OCI-LY7 (cell line): ENCODE measurements around the gene GALNT9. TPM values are rescaled to one million over a fixed set of nuclear protein-coding genes. Genes with fewer than 3 reads are reported as not detected.

Experiments used
- BruUV-seq: library from RNA; stranded (reverse); fragments of 400-500 nt; replicated peaks from 2 replicates; lab custom pipeline; 2021; lab: Mats Ljungman, UMichigan
- CTCF ChIA-PET: fragments of 300-600 bp; sonication (Branson Sonifier 250); formaldehyde crosslinking; loops from one replicate; lab custom pipeline; 2022; ENCODE audit warnings: antibody characterized with exemption; ENCODE audit not compliant: unreplicated experiment; lab: Charles Lee
- POLR2A ChIA-PET: fragments of 300-600 bp; sonication (Branson Sonifier 250); formaldehyde crosslinking; loops from one replicate; lab custom pipeline; 2022; ENCODE audit warnings: antibody characterized with exemption; lab: Charles Lee
- DNase-seq: peaks from one replicate; pipeline ENCODE4 v3.0.0-alpha.2; 2015; ENCODE audit warnings: low spot score
- H2AFZ ChIP-seq: fragments of 200-600 bp; sonication (generic), shearing (Covaris generic); 2 replicates; pipeline ENCODE4 v1.6.1; 2014; ENCODE audit warnings: mild to moderate bottlenecking, antibody characterized with exemption, low read length, moderate library complexity
- H3K27ac ChIP-seq: fragments of 200-600 bp; sonication (generic); 2 replicates; pipeline ENCODE4 v1.5.1; 2014; ENCODE audit warnings: mixed run types, low read depth, mild to moderate bottlenecking, moderate library complexity, low read length, inconsistent platforms; ENCODE audit not compliant: poor library complexity, severe bottlenecking
- H3K36me3 ChIP-seq: fragments of 200-600 bp; sonication (generic); 2 replicates; pipeline ENCODE4 v1.6.1; 2014; ENCODE audit warnings: mild to moderate bottlenecking, antibody characterized with exemption, low read length, moderate library complexity, mixed read lengths; ENCODE audit not compliant: insufficient read depth
- H3K4me1 ChIP-seq: fragments of 200-600 bp; sonication (generic); 2 replicates; pipeline ENCODE4 v1.5.1; 2014; ENCODE audit warnings: mild to moderate bottlenecking, low read length; ENCODE audit not compliant: insufficient read depth, poor library complexity, severe bottlenecking
- H3K4me2 ChIP-seq: fragments of 200-600 bp; sonication (generic); 2 replicates; pipeline ENCODE4 v1.6.1; 2014; ENCODE audit warnings: mild to moderate bottlenecking, low read length
- H3K4me3 ChIP-seq: fragments of 200-600 bp; sonication (generic); 2 replicates; pipeline ENCODE4 v1.5.1; 2014; ENCODE audit warnings: mild to moderate bottlenecking, low read depth, low read length; ENCODE audit not compliant: poor library complexity, severe bottlenecking
- H3K79me2 ChIP-seq: fragments of 200-600 bp; sonication (generic); 2 replicates; pipeline ENCODE4 v1.6.1; 2016; ENCODE audit warnings: low read depth, mild to moderate bottlenecking, low read length, moderate library complexity, mixed read lengths; ENCODE audit not compliant: insufficient read depth
- H3K9me2 ChIP-seq: fragments of 200-600 bp; sonication (generic); 2 replicates; pipeline ENCODE4 v1.6.1; 2016; ENCODE audit warnings: mild to moderate bottlenecking, low read length, mixed read lengths; ENCODE audit not compliant: insufficient read depth
- H3K9me3 ChIP-seq: fragments of 200-600 bp; sonication (generic); 2 replicates; pipeline ENCODE4 v1.6.1; 2014; ENCODE audit warnings: mild to moderate bottlenecking, mixed run types, low read length, mixed read lengths
- H4K20me1 ChIP-seq: fragments of 200-600 bp; sonication (generic); 2 replicates; pipeline ENCODE4 v1.6.1; 2014; ENCODE audit warnings: mild to moderate bottlenecking, antibody characterized with exemption, low read length, moderate library complexity, mixed read lengths; ENCODE audit not compliant: insufficient read depth
- EZH2phosphoT487 ChIP-seq: fragments of 200-600 bp; sonication (generic); IDR thresholded peaks from 2 replicates; pipeline ENCODE4 v1.6.1; 2018; ENCODE audit warnings: low read depth, borderline replicate concordance, mild to moderate bottlenecking, mixed run types, antibody characterized with exemption, low read length, moderate library complexity, mixed read lengths
- intact Hi-C: fragments of 100-400 bp; cut with micrococcal nuclease; formaldehyde crosslinking; loops from one replicate; pipeline ENCODE4 v1.10.0; 2022; ENCODE audit not compliant: unreplicated experiment
- total RNA-seq, 2 experiments: library from RNA; depleted of rRNA in 1 of 2; stranded (reverse); fragments of >200 nt in 1 of 2; shearing (Covaris generic) in 1 of 2; gene quantifications; 2 replicates each; pipeline ENCODE4 v1.2.3, GENCODE V29; 2014 to 2022
- TF ChIP-seq, protein P1 (sequence below): fragments of 200-600 bp; sonication (generic); conservative IDR thresholded peaks from 2 replicates; pipeline ENCODE4 v1.5.1; 2014; ENCODE audit warnings: mild to moderate bottlenecking, antibody characterized with exemption, low read length, moderate library complexity, mixed read lengths

GALNT9 gene
- total RNA-seq, 2 experiments from 2014 or later, result 0.28 TPM; not detected in 1

DNA sequence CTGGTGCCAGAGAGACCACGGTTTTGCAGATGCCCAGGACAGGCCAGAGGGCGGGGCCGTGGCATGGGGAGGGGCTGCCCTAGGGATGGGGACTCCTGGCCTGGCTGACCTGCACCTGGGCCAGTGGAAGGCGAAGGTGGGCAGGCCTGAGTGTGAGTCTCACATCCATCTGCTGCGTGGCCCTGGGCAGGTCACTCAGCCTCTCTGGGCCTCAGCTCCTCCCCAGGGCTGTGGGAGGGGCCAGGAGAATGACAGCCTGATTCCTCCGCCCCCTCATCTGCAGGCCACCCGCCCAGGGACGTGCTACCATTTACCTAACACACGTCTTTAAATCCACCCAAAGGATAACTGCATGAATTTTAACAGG, 90.9 kb downstream of the GALNT9 start:
- Histone ChIP-seq H3K4me2 (no peak overlapping the region), H3K79me2 (no peaks in the 10 kb centered on the region), H3K9me2 (no peaks in the 10 kb centered on the region), H3K4me3 (no peak overlapping the region), H3K27ac (no peak overlapping the region), H3K36me3 (no peaks in the 10 kb centered on the region), H4K20me1 (no peaks in the 10 kb centered on the region), H3K4me1 (no peaks in the 10 kb centered on the region), H3K9me3 (no peaks in the 10 kb centered on the region), H2AFZ (no peak overlapping the region)
- POLR2A ChIA-PET, result no interaction called here
- BruUV-seq, result no TSS peak
- no peak for DNase-seq
- no peak for TF ChIP-seq EZH2phosphoT487
- TF ChIP-seq, protein P1, sequence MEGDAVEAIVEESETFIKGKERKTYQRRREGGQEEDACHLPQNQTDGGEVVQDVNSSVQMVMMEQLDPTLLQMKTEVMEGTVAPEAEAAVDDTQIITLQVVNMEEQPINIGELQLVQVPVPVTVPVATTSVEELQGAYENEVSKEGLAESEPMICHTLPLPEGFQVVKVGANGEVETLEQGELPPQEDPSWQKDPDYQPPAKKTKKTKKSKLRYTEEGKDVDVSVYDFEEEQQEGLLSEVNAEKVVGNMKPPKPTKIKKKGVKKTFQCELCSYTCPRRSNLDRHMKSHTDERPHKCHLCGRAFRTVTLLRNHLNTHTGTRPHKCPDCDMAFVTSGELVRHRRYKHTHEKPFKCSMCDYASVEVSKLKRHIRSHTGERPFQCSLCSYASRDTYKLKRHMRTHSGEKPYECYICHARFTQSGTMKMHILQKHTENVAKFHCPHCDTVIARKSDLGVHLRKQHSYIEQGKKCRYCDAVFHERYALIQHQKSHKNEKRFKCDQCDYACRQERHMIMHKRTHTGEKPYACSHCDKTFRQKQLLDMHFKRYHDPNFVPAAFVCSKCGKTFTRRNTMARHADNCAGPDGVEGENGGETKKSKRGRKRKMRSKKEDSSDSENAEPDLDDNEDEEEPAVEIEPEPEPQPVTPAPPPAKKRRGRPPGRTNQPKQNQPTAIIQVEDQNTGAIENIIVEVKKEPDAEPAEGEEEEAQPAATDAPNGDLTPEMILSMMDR, result no peak
- CTCF ChIA-PET, result no interaction called here
- intact Hi-C loops, result no loop called here

DNA sequence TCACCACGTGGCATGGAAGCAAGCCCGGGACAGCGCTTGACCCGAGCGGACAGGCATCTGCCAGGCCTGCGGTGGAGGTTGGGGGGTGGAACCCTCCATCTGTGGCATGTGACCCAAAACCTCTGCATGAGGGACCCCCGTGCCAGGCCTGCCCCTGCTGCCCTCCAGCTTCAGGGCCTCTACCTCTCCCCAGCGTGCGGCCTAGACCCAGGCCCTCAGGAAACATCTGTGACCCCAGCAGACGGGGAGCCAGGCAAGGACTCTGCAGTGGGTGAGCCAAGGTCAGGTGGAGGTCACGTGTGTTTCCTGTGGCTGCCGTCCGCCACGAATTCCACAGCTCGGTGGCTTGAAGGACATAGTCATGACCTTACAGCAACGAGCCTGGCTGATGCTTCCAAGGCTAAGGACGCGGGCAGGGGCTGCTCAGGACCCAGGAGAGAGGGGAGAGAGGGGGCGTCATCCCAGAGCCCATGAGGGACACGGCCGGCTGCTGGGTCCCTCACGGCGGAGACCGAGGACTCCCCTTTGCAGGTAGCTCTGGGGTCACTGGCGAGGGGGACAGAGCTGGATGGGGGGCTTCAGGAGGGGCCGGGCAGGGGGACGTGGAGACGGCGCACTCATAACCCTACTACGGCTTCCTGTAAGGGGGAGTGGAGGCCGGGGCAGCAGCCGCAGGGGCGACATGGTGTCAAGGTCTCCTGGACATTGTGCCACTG, 91.5 kb downstream of the GALNT9 start:
- H3K27ac ChIP-seq, result no peak overlapping the region
- H3K4me3 ChIP-seq, result no peak overlapping the region
- no peak overlapping the region for H2AFZ ChIP-seq
- DNase-seq, result no peak
- H3K9me2 ChIP-seq, result no peaks in the 10 kb centered on the region
- no peaks in the 10 kb centered on the region for H3K9me3 ChIP-seq
- H3K36me3 ChIP-seq, result no peaks in the 10 kb centered on the region
- H3K79me2 ChIP-seq, result no peaks in the 10 kb centered on the region
- no peak overlapping the region for H3K4me2 ChIP-seq
- H3K4me1 ChIP-seq, result no peaks in the 10 kb centered on the region
- ChIA-PET POLR2A (no interaction called here), CTCF (no interaction called here)
- TF ChIP-seq, protein P1, result no peak
- BruUV-seq, result no TSS peak
- intact Hi-C loops, result no loop called here
- no peaks in the 10 kb centered on the region for H4K20me1 ChIP-seq

DNA sequence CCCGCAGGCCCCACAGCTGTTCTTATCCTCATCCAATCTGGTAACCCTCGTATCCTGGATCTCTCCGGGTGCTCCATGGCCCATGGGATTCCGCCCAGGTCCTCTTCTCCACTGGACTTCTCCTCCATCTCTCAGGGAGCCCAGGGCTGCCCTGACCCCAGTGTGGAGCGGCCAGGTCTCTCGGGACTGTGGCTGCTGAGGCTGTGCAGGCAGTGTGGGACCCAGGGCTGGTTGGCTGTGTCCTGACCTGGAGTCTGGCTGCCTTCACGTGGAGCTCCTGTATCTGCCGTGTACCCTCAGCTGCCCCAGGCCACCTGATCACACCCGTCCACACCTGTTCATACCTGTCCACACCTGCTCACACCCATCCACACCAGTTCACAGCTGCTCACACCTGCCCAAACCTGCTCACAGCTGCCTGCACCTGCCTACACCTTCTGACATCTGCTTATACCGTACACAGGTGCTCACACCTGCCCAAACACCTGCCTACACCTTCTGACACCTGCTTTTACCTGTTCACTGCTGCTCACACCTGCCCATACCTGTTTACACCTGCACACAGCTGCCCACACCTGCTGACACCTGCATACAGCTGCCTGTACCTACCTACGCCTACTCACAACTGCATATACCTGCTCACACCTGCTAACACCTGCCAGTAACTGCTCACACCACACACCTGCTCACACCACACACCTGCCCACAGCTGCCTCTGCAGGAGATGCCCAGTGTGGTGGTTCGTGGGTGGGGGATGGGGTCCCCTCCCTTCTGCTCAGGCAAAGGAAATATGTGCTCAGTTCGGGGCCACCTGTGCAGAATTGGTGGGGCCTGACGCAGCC, 92.2 kb downstream of the GALNT9 start:
- TF ChIP-seq, protein P1, result no peak
- TF ChIP-seq EZH2phosphoT487, result no peak
- Histone ChIP-seq H3K9me3 (no peaks in the 10 kb centered on the region), H3K4me1 (no peaks in the 10 kb centered on the region), H3K36me3 (no peaks in the 10 kb centered on the region), H3K4me2 (no peak overlapping the region), H3K79me2 (no peaks in the 10 kb centered on the region), H3K27ac (no peak overlapping the region), H3K4me3 (no peak overlapping the region), H2AFZ (no peak overlapping the region), H4K20me1 (no peaks in the 10 kb centered on the region), H3K9me2 (no peaks in the 10 kb centered on the region)
- DNase-seq, result no peak
- ChIA-PET CTCF (interaction anchor here (0.6 kb wide), 1 partner anchor 17 kb away, joined by 4 read pairs; no protein-coding TSS in a partner anchor), POLR2A (no interaction called here)
- intact Hi-C loops, result no loop called here
- no TSS peak for BruUV-seq
